K562 (cell line): ENCODE results near the gene SHB. TPM values are rescaled to one million over a fixed set of nuclear protein-coding genes. Genes with fewer than 3 reads are reported as not detected.

Experiments
- BRF1 ChIP-seq: IDR thresholded peaks from 3 replicates; pipeline ENCODE4 v1.6.1; 2011; ENCODE audit warnings: borderline replicate concordance, mild to moderate bottlenecking; ENCODE audit not compliant: insufficient read length; ENCODE audit errors: extremely low read depth
- HDAC3 ChIP-seq: fragments of 450-650 bp; IDR thresholded peaks from 2 replicates; pipeline ENCODE4 v1.6.1; 2018; ENCODE audit warnings: borderline replicate concordance, mild to moderate bottlenecking, moderate library complexity; ENCODE audit not compliant: partially characterized antibody
- SMARCA5 ChIP-seq: fragments of 450-650 bp; IDR thresholded peaks from 2 replicates; pipeline ENCODE4 v1.6.1; 2016
- TFAP4 ChIP-seq: sonication (generic); formaldehyde crosslinking; IDR thresholded peaks from 2 replicates; pipeline ENCODE4 v1.8.0; 2022; ENCODE audit warnings: missing genetic modification reagents, mild to moderate bottlenecking, moderate library complexity, borderline replicate concordance
- UBTF ChIP-seq, 2 experiments: IDR thresholded peaks; 2 replicates each; pipeline ENCODE4 v1.6.1; 2012; ENCODE audit warnings: improper control_type of control experiment in 2 of 2, low read depth in 2 of 2, low read length in 2 of 2, borderline replicate concordance in 1 of 2
- ZNF24 ChIP-seq: fragments of 450-650 bp; IDR thresholded peaks from 2 replicates; pipeline ENCODE4 v1.6.1; 2016
- polyA plus RNA-seq, 8 experiments: library from polyadenylated mRNA; depleted of rRNA in 4 of 8; stranded (reverse) in 5 of 8; unstranded in 3 of 8; fragments of >200 nt; fragmentation: Nextera tagmentation in 2 of 8; fragmentation: Illumina TruSeq in 1 of 8; extraction: Ambion mirVana in 2 of 8; extraction: Trizol in 1 of 8; gene quantifications; 2 replicates each; pipeline versions ENCODE4 v1.2.1 to v1.2.3, GENCODE V29; 2011 to 2014; ENCODE audit warnings: inconsistent platforms in 1 of 8, missing spikeins in 1 of 8
- total RNA-seq, 7 experiments: library from RNA; depleted of rRNA in 6 of 7; stranded (reverse); fragments of >200 nt in 6 of 7; fragmentation: Illumina TruSeq in 2 of 7; extraction: Trizol in 2 of 7; gene quantifications; 2 replicates each; pipeline versions ENCODE4 v1.2.1 to v1.2.3, GENCODE V29; 2011 to 2021; ENCODE audit warnings: low replicate concordance in 1 of 7

Gene SHB
- total and polyA plus RNA-seq, 9 of the 15 experiments (the other 6 are each of a cell fraction or from before 2014, with no cell fraction given) = 0.78 to 16.0 (median 5.3) TPM

- TF ChIP-seq TFAP4 (CRISPR knock-in tag) = no peak
- no peak for TF ChIP-seq SMARCA5
- no peak for TF ChIP-seq ZNF24
- no peak for TF ChIP-seq BRF1
- no peak for TF ChIP-seq UBTF (IDR thresholded peaks at IDR 0.05; ENCODE audit: borderline replicate concordance in 1 of 2, low read depth in 2 of 2, low read length in 2 of 2)
- no peak for TF ChIP-seq HDAC3
Observed at GRCh38 chr9:37928552-37929430, 140.2 kb downstream of the SHB start (continued).
